Kidney (tissue), 14 donors: ENCODE data around the gene TRMT1. TPM values are rescaled to one million over a fixed set of nuclear protein-coding genes. Genes with fewer than 3 reads are reported as not detected.

ENCODE experiments used
- DNase-seq, 5 donors: peaks; one replicate each; pipeline ENCODE4 v3.0.0-alpha.2; 2013 to 2020
- FAIRE-seq: peaks from 2 replicates; lab custom pipeline; 2012; peaks lifted over from hg19 to GRCh38; lab: Jason Lieb, UNC
- H3K27ac ChIP-seq, 2 donors: one replicate each; pipeline ENCODE4 v1.7.0; 2013; ENCODE audit warnings: low read depth in 2 of 2, low read length in 2 of 2, inconsistent platforms in 1 of 2
- H3K27me3 ChIP-seq: one replicate; pipeline ENCODE4 v1.7.1; 2013; ENCODE audit warnings: low read length, inconsistent platforms; ENCODE audit not compliant: control insufficient read depth, insufficient read depth
- H3K36me3 ChIP-seq, 3 donors: one replicate each; pipeline versions ENCODE4 v1.7.0 to v1.7.1; 2013; ENCODE audit warnings: low read length in 3 of 3, control low read depth in 1 of 3, inconsistent platforms in 1 of 3; ENCODE audit not compliant: insufficient read depth in 3 of 3, control insufficient read depth in 2 of 3
- H3K4me1 ChIP-seq, 3 donors: one replicate each; pipeline versions ENCODE4 v1.7.0 to v1.7.1; 2013; ENCODE audit warnings: low read length in 3 of 3, inconsistent platforms in 1 of 3, low read depth in 1 of 3; ENCODE audit not compliant: control insufficient read depth in 2 of 3, insufficient read depth in 2 of 3
- H3K4me3 ChIP-seq, 3 donors: one replicate each; pipeline versions ENCODE4 v1.7.0 to v1.8.1; 2013; ENCODE audit warnings: low read length in 3 of 3, control low read depth in 1 of 3, inconsistent platforms in 1 of 3
- H3K9ac ChIP-seq, 3 donors: one replicate each; pipeline versions ENCODE4 v1.7.0 to v1.7.1; 2013; ENCODE audit warnings: low read length in 3 of 3, control low read depth in 1 of 3, inconsistent platforms in 1 of 3
- H3K9me3 ChIP-seq, 3 donors: one replicate each; pipeline versions ENCODE4 v1.7.0 to v1.7.1; 2013; ENCODE audit warnings: low read length in 3 of 3, control low read depth in 1 of 3, inconsistent platforms in 1 of 3; ENCODE audit not compliant: control insufficient read depth in 2 of 3, insufficient read depth in 1 of 3
- intact Hi-C: fragments of 100-400 bp; cut with DNase I; formaldehyde crosslinking; loops from one replicate; pipeline ENCODE4 v1.11.1; 2022
- polyA plus RNA-seq: library from polyadenylated mRNA; stranded (reverse); fragments of 350-450 nt; fragmentation: Illumina TruSeq; extraction: RNeasy Lipid Tissue Mini Kit (QIAGEN cat#74804); gene quantifications from one replicate; pipeline ENCODE4 v1.2.3, GENCODE V29; 2014; ENCODE audit warnings: low read depth, low replicate concordance; ENCODE audit not compliant: insufficient read depth
- total RNA-seq: library from RNA; stranded (reverse); fragmentation: NEBNext Ultra II Directional; extraction: Animal tissue kit (Norgen Biotek cat#: 25700); gene quantifications from one replicate; pipeline ENCODE4 v1.2.1, GENCODE V29; 2021
- TF ChIP-seq, protein P1 (sequence below): IDR thresholded peaks from 3 replicates; pipeline ENCODE4 v1.5.1; 2012; ENCODE audit warnings: mild to moderate bottlenecking, moderate library complexity, borderline replicate concordance; ENCODE audit not compliant: insufficient read depth; ENCODE audit errors: extremely low read depth
- donor health status: control.
- donor health status: control.
- donor health status: control.
- donor health status: control.
- donor health status: control.
- donor health status: DM: yes; HTN: yes; CAD: no.
- donor health status: Normal renal cell carcinoma (clear cell type).

Gene TRMT1
- total and polyA plus RNA-seq, 2 donors from 2014 or later = 22.7 to 40.0 TPM

DNA sequence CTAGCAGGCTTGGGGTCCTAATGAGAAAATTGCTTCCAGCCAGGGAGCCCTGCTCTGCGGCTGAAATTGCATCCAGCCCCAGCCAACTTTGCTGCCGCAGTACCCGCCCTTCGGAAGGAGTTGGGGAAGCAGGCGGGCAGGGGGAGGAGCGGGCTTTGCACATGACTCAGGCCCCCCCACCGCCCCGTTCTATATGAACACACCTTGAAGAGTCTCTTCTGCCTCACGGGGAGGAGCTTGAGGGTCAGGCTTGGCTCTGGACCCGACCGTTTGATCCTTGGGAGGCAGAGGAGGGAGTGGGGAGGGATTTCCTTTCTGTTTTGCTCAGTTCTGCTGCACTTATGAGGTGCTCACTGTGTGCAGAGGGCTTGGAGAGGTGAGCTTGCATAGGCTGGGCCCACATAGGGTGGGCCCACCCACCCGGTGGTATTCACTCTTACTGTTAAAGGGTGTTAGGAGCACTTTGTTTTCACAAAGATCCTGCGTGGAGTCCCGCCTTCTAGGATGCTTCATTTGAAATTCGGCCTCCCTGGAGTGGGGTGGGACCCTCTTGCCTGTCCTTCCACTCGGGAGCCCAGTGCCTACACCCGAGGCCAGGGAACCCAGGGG lies 60.4 kb downstream of the TRMT1 start:
- Histone ChIP-seq H3K4me1 (peaks cover 0 to 53% (median 34%) of the 10 kb centered on the region in 3 donors), H3K36me3 (no peaks in the 10 kb centered on the region), H3K9ac (peak overlapping the region in 1 of 3 donors; percentile 34), H3K27ac (peak overlapping the region; percentile 63 to 93), H3K27me3 (no peaks in the 10 kb centered on the region), H3K9me3 (no peaks in the 10 kb centered on the region), H3K4me3 (no peak overlapping the region)
- FAIRE-seq (no peak), DNase-seq (peak in 2 of 5 donors; percentile 50 to 71)
- intact Hi-C loops = no loop called here
- TF ChIP-seq, protein P1, sequence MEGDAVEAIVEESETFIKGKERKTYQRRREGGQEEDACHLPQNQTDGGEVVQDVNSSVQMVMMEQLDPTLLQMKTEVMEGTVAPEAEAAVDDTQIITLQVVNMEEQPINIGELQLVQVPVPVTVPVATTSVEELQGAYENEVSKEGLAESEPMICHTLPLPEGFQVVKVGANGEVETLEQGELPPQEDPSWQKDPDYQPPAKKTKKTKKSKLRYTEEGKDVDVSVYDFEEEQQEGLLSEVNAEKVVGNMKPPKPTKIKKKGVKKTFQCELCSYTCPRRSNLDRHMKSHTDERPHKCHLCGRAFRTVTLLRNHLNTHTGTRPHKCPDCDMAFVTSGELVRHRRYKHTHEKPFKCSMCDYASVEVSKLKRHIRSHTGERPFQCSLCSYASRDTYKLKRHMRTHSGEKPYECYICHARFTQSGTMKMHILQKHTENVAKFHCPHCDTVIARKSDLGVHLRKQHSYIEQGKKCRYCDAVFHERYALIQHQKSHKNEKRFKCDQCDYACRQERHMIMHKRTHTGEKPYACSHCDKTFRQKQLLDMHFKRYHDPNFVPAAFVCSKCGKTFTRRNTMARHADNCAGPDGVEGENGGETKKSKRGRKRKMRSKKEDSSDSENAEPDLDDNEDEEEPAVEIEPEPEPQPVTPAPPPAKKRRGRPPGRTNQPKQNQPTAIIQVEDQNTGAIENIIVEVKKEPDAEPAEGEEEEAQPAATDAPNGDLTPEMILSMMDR = no peak

DNA sequence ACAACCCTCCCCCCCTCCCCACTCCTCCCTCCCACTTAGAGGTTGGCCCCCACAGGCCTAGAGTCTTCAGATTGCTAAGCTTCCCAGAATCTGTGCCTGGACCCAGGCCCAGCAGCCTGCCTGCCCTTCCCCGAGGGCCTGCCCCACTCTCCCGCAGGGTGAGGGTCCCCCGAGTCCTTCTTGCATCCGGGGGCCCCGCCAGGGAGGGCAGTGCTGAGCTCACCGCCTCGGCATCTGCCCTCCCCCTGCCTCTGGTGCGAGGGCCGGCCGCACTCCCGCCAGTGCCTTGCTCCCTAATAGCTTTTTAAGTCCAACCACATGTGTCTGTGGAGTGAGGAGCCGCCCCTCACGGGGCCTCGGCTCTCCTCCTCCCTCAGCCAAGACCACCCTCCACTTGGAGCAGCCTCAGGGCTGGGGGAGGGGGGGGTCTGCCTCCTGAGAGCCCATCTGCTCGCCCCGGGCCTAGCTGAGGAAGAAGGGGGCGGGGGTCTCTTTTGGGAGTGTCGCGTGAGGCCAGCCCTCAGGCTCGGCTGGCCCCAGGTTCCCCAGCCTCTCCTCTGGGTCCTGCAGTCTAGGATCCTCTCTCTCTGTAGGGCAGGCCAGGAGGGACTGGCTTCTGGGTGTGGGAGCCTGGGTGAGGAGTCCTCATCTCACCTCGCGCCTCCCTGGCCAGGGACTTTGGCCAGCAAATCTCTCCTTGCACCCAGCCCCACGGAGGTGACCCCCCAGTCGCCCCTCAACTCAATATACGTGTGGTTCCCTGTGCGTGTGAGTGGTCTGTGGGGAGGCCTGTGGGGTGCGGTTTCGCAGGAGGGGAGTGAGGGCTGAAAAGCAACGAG lies 61.1 kb downstream of the TRMT1 start:
- peak overlapping the region; percentile 63 to 93 for H3K27ac ChIP-seq
- no peaks in the 10 kb centered on the region for H3K36me3 ChIP-seq
- intact Hi-C loops = no loop called here
- no peaks in the 10 kb centered on the region for H3K27me3 ChIP-seq
- H3K4me1 ChIP-seq = peaks cover 0 to 52% (median 38%) of the 10 kb centered on the region in 3 donors
- TF ChIP-seq, protein P1 = no peak
- H3K9ac ChIP-seq = peak overlapping the region in 1 of 3 donors; percentile 34
- H3K9me3 ChIP-seq = no peaks in the 10 kb centered on the region
- H3K4me3 ChIP-seq = no peak overlapping the region
- FAIRE-seq (no peak), DNase-seq (peak; percentile 74 to 96 (median 85))

Other genes starting within 250 kb of the TRMT1 start
- gene DNASE2, start 235.3 kb downstream of the TRMT1 start, total RNA-seq = 34.7 TPM
- gene DNASE2, start 235.3 kb downstream of the TRMT1 start, polyA plus RNA-seq = 50.9 TPM
- not detected for gene KLF1, start 229.5 kb downstream of the TRMT1 start, total RNA-seq
- not detected for gene KLF1, start 229.5 kb downstream of the TRMT1 start, polyA plus RNA-seq
- gene GCDH, start 225.6 kb downstream of the TRMT1 start, total RNA-seq = 21.9 TPM
- 45.6 TPM for gene GCDH, start 225.6 kb downstream of the TRMT1 start, polyA plus RNA-seq
- not detected for gene SYCE2, start 197.4 kb downstream of the TRMT1 start, total RNA-seq
- gene SYCE2, start 197.4 kb downstream of the TRMT1 start, polyA plus RNA-seq = not detected
- gene FARSA, start 183.0 kb downstream of the TRMT1 start, total RNA-seq = 48.0 TPM
- 58.2 TPM for gene FARSA, start 183.0 kb downstream of the TRMT1 start, polyA plus RNA-seq
- 1,087 TPM for gene CALR, start 178.1 kb downstream of the TRMT1 start, total RNA-seq
- gene CALR, start 178.1 kb downstream of the TRMT1 start, polyA plus RNA-seq = 1,037 TPM
- gene RAD23A, start 170.9 kb downstream of the TRMT1 start, total RNA-seq = 79.2 TPM
- 105 TPM for gene RAD23A, start 170.9 kb downstream of the TRMT1 start, polyA plus RNA-seq
- 18.4 TPM for gene GADD45GIP1, start 159.5 kb downstream of the TRMT1 start, total RNA-seq
- gene GADD45GIP1, start 159.5 kb downstream of the TRMT1 start, polyA plus RNA-seq = 71.3 TPM
- not detected for gene DAND5, start 147.2 kb downstream of the TRMT1 start, total RNA-seq
- gene DAND5, start 147.2 kb downstream of the TRMT1 start, polyA plus RNA-seq = not detected
- gene NFIX, start 121.3 kb downstream of the TRMT1 start, total RNA-seq = 65.0 TPM
- gene NFIX, start 121.3 kb downstream of the TRMT1 start, polyA plus RNA-seq = 4.3 TPM
- 13.8 TPM for gene LYL1, start 13.9 kb downstream of the TRMT1 start, total RNA-seq
- gene LYL1, start 13.9 kb downstream of the TRMT1 start, polyA plus RNA-seq = 8.5 TPM
- gene NACC1, start 1.5 kb upstream of the TRMT1 start, total RNA-seq = 46.1 TPM
- gene NACC1, start 1.5 kb upstream of the TRMT1 start, polyA plus RNA-seq = 16.7 TPM
- 39.5 TPM for gene STX10, start 33.6 kb upstream of the TRMT1 start, total RNA-seq
- gene STX10, start 33.6 kb upstream of the TRMT1 start, polyA plus RNA-seq = 52.9 TPM
- 73.9 TPM for gene IER2, start 33.7 kb upstream of the TRMT1 start, total RNA-seq
- 96.7 TPM for gene IER2, start 33.7 kb upstream of the TRMT1 start, polyA plus RNA-seq